Stimulated activated naive CD8-positive, alpha-beta T cell treated with anti-CD3 and anti-CD28 coated beads, Interleukin-15, Interleukin-2, amounts not matched to agents 100 U/mL and 50 U/mL, for 24 hours (primary cell): Measurements from ENCODE around the gene HLA-A.

Experiments used
- ATAC-seq: fragments of 150-1000 bp; cut with Tn5 transposase; one replicate; pipeline ENCODE4 v1.10.0; 2021
- DNase-seq: peaks from one replicate; pipeline ENCODE4 v3.0.0; 2021

The HLA-A gene

DNA sequence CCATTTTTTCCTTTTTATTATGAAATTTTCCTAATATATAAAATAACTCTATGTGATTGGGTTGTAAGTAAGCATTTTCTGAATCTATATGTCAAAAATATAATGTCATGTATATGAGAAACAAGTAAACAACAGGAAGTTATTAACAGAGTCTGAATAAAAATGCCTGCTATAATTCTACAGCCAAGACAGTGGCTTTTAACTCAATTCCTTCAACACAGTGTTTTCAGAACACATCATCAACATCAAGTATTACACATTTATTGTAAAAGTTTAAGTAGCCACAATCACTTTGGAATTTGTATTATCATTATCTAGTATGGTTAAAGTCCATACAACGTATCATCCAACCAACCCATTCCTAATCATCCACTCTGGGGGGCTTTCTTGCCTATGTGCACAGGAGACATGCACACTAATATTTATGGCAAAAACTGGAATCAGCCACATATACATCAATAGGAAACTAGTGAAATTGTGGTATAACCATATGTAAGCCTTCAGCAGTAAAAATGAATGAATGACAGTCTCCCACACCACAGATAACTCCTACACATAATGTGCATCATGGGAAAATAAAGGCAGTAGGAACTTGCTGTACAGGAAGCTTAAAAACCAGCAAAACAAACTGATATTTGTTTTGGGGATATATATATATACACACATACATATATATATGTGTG, 6.9 kb upstream of the HLA-A start:
- no peak for ATAC-seq
- DNase-seq, result no peak

DNA sequence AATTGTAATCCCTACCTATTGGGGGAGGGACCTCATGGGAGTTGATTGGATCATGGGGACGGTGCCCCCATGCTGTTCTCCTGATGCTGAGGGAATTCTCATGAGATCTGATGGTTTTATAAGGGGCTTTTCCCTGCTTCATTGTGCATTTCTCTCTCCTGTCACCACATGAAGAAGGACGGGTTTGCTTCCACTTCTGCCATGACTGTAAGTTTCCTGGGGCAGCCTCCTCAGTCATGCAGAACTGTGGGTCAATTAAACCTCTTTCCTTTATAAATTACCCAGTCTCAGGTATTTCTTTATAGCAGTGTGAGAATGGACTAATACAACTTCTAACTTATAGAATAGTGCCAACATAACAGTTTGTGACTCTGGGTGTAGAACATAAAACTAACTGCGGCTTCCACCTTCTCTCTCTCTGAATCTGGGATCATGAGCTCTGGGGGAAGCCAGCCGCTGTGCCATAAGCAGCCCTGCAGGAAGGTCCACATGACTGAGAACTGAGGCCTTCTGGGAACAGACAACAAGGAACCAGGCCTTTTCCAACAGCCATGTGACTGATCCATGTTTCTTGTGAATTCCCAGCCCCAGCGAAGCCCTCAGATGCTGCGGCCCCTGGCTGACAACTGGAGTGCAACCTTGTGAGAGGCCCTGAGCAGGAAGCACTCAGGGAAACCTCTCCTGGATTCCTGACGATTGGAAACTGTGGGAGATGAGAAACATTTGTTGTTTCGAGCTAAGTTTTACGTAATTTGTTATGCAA, 3.4 kb upstream of the HLA-A start:
- no peak for DNase-seq
- no peak for ATAC-seq

DNA sequence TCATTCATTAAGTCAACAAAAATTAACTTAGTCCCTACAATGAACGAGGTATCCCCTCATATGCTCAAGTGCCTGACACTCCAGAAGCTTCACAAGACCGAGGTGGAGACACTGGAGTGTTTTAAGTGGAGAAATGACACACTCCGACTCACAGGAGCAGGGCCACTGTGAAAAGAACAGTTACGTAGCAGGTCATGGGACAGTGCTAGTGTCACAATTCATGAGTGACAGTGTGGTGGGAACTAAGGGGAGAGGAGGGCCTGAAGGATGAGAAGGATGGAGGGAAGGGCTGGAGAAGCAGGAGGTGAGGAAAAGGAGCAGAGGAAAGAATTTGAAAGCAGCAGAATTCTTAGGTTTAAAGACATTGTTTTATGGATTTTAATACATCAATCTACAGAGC, 1.3 kb upstream of the HLA-A start:
- DNase-seq, result no peak
- no peak for ATAC-seq

DNA sequence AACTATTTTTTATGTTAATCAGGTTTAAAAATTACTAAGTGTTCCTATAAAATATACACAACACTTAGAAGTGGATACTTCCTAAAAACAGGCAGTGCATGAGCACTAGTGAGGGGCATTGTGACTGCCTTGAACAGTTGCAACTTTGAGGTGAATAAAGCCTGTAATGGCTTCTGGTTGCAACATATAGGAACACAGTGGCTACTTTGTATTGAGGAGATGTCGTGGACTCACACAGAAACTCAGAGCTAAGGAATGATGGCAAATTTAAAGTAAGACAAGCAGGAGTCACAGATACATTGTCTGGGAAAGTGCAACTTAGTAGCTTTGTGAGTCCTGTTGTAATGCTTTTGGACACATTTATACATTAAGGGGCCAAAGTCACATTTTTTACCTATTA, 861 bp upstream of the HLA-A start:
- ATAC-seq, result no peak
- DNase-seq, result no peak

DNA sequence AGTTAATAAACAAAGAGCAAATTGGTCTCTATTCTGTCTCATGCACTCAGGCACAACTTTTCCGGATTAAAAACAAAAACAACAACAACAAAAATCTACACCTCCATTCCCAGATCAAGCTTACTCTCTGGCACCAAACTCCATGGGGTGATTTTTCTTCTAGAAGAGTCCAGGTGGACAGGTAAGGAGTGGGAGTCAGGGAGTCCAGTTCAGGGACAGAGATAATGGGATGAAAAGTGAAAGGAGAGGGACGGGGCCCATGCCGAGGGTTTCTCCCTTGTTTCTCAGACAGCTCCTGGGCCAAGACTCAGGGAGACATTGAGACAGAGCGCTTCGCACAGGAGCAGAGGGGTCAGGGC, 437 bp upstream of the HLA-A start:
- ATAC-seq, result no peak
- no peak for DNase-seq

DNA sequence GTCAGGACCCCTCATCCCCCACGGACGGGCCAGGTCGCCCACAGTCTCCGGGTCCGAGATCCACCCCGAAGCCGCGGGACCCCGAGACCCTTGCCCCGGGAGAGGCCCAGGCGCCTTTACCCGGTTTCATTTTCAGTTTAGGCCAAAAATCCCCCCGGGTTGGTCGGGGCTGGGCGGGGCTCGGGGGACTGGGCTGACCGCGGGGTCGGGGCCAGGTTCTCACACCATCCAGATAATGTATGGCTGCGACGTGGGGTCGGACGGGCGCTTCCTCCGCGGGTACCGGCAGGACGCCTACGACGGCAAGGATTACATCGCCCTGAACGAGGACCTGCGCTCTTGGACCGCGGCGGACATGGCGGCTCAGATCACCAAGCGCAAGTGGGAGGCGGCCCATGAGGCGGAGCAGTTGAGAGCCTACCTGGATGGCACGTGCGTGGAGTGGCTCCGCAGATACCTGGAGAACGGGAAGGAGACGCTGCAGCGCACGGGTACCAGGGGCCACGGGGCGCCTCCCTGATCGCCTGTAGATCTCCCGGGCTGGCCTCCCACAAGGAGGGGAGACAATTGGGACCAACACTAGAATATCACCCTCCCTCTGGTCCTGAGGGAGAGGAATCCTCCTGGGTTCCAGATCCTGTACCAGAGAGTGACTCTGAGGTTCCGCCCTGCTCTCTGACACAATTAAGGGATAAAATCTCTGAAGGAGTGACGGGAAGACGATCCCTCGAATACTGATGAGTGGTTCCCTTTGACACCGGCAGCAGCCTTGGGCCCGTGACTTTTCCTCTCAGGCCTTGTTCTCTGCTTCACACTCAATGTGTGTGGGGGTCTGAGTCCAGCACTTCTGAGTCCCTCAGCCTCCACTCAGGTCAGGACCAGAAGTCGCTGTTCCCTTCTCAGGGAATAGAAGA, 978 bp downstream of the HLA-A start:
- ATAC-seq, result peak; percentile 4
- peak; percentile 33 for DNase-seq

DNA sequence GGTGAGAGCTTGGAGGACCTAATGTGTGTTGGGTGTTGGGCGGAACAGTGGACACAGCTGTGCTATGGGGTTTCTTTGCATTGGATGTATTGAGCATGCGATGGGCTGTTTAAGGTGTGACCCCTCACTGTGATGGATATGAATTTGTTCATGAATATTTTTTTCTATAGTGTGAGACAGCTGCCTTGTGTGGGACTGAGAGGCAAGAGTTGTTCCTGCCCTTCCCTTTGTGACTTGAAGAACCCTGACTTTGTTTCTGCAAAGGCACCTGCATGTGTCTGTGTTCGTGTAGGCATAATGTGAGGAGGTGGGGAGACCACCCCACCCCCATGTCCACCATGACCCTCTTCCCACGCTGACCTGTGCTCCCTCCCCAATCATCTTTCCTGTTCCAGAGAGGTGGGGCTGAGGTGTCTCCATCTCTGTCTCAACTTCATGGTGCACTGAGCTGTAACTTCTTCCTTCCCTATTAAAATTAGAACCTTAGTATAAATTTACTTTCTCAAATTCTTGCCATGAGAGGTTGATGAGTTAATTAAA, 3.0 kb downstream of the HLA-A start:
- DNase-seq (no peak), ATAC-seq (no peak)

DNA sequence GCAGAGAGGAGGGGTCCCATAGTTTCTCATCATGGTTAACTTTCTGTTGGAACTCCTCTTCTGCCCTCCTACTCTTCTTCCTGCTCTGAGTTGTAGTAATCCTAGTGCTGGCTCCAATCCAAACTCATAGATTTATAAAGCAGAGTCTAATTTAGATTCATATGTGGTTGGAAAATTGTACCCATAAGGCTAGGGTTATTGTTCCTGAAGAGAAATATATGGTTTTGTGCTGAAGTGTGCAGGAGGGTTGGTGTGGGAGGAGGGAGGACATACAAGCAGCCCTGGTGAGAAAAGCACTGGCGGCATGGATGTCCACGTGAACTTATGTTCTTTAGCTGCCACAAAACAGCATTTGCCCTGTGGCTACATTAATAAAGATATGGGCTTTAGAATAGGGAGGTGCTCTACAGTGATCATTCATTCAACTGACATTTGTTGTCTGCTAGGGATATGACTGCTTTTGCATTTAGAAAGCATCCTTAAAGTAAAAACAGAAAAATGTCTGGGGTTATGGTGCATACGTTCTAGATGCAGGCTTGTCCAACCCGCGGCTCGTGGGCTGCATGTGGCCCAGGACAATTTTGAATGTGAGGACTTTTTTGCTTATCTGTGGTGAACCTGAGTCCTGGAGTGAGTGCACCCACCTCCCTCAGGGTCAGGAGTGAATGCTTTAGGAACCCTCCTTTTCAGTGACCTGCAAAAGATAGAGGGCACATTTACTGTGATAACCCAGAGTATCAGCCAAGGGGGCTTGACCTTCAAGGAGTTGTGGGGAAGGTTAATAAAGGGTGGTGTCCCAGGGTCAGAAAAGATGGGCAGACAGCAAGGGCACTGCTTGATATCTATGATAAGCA, 4.1 kb downstream of the HLA-A start:
- no peak for ATAC-seq

DNA sequence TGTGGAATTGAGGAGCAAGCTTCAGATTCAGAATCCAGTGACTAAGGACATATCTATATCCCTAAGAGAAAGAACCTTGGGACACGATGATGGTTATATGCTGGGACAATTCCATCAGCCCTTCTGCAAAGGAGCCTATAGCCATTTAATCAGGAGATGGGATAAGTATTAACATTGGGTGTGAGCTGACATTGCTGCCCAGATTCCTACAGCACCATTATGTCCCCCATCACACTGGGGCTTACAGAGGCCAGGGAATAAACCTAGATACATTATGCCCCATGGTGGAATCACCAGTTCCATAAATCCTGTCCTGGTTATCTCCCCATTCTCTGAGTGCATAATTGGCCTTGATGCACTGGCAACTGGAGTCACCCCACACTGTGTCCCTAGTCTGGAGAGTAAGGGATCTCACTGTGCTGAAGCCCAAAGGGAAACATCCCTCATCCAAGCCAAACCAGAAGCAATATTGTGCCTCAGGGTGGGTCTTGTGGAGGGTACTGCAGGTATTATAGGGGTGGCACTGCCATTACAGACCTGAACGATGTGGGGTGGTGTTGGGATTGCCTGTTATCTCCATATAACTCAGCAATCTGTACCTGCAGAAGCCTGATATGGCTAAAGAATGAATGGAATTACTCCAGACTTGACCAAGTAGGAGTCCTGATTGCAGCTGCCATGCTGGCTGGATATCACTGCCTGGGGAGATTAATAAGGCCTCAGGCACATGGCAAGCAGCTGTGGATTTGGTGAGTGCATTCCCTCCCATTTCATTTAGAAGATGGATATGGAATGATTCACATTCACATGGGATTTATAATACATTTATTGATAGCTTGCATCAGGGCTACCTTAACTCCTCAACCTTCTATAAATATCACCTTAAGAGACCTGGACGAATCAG, 5.0 kb downstream of the HLA-A start:
- ATAC-seq (no peak), DNase-seq (no peak)

More for the DNA sequence above, 4.1 kb downstream of the HLA-A start:
- DNase-seq, result no peak

DNA sequence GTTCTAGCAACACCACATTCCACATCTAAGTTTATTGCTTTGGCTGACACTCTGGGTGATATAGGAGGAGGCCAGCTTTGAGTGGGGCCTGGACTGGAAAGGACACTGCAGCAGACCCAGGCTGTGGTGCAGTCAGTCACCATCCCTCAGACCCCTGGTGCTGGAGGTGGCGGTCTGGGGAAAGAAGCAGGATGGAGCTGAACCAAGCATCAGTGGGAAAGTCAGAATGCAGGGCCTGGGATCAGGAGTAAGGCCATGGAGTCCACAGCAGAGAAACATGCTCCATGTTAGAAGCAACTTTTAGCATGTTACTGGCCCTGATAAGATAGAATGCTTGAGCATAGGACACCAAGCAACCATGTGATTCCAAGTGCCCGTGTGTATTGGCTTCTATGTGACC, 5.9 kb downstream of the HLA-A start:
- DNase-seq (no peak), ATAC-seq (no peak)

DNA sequence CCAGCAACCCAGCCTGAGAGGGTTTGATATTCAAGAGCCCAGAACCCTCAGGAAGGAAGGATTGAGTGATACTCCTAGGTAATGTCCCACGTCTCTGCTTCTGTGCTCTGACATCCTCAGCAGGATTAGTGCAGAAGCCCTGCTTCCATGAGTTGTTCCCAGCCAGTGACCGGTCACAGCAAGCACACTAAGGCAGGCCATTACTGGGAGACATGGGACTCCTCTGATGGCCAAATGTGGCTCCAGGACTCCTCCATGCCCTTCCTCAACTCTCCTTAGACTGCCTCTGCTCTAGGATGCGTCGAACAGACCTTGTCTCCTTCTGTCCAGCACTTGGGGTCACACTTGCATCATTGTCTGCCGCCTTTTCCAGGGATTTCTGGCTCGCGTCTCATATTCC, 7.6 kb downstream of the HLA-A start:
- DNase-seq (no peak), ATAC-seq (no peak)

DNA sequence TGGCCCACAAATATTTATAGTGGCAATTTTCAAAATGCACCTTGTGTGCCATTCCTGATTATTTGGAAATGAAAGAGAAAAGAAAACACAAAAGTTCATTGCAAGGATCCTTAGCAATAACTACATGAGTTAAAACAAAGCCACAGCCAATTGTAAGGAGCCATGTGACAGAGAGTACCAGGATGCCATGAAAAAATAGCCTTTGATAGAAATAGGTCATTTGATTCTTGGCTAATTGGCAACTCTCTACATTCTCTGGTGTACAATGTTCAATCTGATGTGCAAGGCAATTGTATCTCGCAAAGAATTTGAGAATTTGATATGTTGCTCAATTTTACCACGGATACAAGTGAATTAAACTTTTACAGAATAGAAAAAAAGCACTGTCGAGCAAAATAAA, 9.6 kb downstream of the HLA-A start:
- ATAC-seq (no peak), DNase-seq (no peak)

DNA sequence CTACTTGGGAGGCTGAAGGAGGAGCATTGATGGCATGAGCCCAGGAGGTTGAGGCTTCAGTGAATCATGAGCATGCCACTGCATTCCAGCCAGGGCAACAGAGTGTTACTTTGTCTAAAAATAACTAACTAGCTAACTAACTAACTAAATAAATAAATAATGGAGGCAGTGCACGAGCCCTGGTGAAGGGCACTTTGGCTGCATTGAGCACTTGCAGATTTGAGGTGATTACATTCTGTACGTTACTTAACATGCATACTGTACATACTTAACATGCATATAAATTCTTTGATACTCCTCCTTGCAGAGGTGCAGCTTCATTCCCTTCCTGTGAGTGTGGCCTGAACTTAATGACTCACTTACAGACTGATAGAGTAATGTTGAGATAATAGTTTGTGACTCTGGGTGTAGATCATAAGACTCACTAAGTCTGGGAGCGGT, 10.7 kb downstream of the HLA-A start:
- no peak for ATAC-seq
- DNase-seq, result no peak

DNA sequence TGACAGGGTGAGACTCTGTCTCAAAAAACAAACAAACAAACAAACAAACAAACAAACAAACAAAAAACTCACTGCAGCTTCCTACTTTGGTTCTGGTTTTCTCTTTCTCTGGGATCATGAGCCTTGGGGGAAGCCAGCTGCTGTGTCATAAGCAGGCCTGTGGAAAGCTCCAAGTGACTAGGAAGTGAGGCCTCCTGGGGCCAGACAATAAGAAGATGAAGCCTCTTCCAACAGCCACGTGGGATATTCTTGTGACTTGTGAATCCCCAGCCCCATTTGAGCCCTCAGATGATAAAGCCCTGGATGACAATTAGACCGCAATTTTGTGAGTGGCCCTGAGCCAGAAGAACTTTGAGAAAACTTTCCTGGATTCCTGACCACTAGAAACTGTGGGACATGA, 11.4 kb downstream of the HLA-A start:
- DNase-seq, result no peak

DNA sequence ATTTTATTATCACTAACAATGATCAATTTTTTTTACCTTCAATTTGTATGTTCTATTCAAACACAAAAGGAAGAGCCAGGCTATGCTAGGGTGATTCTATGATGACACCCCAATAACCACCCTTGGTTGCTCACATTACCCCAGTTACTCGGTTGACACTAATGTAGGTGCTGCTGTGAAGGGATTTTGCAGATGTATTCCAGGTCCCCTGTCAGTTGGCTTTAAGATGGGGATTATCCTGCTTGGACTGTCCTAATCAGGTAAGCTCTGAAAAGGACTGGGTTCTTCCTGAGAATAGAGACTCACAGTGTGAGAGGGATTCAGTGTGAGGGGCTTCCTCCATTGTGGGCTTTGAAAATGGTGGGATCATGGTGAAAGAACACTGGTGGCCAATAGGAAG, 11.9 kb downstream of the HLA-A start:
- DNase-seq, result no peak

More for the DNA sequence above, 11.4 kb downstream of the HLA-A start:
- ATAC-seq, result no peak

DNA sequence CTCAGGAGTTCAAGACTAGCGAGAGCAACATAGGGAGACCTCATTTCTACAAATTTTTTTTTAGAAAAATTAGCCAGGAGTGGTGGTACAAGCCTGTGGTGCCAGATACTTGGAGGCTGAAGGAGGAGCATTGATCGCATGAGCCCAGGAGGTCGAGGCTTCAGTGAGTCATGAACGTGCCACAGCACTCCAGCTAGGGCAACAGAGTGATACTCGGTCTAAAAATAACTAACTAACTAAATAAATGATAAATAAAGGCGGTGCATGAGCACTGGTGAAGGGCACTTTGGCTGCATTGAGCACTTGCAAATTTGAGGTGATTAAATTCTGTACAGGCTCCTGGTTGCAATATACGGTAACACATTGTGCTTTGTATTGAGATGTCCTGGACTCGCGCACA, 13.5 kb downstream of the HLA-A start:
- DNase-seq (no peak), ATAC-seq (no peak)

More for the DNA sequence above, 11.9 kb downstream of the HLA-A start:
- no peak for ATAC-seq

DNA sequence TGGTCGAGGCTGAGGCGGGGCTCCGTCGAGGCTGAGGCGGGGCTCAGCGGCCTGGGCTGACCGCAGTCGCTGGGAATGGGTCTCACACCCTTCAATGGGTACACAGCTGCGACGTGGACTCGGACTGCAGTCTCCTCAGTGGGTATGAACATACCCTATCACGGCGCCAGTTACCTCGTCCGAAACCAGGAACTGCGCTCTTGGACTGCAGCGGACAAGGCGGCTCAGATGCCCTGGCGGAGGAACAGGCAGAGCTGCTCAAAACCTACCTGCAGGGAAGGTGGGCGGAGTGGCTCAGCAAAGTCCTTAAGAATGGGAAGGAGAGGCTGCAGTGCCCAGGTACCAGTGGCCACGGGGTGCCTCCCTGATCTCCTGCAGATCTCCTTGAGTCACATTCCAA, 14.2 kb downstream of the HLA-A start:
- ATAC-seq, result no peak
- no peak for DNase-seq

DNA sequence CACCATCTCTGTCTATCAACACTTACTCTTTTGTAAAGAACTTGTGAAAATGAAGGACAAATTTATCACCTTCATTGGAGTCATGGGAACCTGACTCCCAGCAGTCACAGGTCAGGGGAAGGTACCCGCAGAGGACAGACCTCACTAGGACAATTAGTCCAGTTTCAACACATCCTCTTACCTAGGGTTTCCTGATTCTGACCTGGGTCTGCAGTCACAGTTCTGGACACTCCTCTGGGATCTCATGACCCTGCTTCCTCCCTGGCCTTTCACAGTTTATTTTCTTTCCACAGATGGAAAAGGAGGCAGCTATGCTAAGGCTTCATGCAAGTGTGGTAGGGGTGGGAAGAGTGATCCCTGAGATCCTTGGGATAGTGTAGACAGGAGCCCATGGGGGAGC, 15.7 kb downstream of the HLA-A start:
- DNase-seq, result no peak
- ATAC-seq, result no peak

DNA sequence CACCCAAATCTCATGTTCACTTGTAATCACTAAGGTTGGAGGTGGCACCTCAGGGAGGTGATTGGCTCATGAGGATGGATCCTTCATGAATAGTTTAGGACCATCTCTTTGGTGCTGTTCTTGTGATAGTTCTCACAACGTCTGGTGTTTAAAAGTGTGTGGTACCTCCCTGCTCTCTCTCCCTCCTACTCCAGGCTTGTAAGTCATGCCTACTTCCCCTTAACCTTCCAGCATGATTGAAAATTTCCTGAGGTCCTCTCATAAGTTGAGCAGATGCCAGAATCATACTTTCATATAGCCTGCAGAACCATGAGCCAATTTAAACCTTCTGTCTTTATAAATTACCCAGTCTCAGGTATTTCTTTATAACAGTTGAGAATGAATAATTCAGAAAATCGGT, 16.6 kb downstream of the HLA-A start:
- ATAC-seq (no peak), DNase-seq (no peak)

DNA sequence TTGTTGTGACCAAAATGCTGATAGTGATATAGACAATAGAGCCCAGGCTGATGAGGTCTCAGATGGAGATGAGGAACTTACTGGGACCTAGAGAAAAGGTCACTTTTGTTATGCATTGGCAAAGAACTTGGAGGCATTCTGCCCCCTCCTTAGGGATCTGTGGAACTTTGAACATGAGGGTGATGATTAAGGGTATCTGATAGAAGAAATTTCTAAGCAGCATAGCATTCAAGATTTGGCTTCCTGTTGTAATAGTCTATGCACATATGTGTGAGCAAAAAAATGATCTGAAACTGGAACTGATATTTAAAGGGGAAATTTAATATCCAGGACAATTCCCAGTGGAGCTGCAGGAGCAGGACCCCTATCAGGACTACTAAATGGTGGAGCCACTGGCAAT, 17.1 kb downstream of the HLA-A start:
- ATAC-seq (no peak), DNase-seq (no peak)

DNA sequence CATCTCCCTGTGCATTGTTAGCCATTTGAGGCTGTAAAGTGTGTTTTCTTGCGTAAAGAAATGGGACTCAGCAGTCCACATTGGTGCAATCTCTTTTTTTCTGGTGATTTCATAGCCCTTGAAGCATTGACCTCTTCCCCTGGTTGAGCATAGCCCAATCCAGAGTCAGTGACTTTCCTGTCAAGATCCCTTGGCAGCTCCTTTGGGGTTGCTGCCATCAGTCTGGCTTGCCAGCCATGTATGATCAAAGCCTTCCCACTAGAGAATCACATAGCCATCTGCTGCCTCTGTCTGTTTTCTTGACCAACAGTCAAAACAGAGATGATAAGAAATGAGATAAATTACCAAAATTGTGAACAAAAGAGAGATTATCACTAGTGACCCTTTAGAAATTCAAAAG, 19.6 kb downstream of the HLA-A start:
- no peak for DNase-seq

More for the DNA sequence above, 19.6 kb downstream of the HLA-A start:
- ATAC-seq, result no peak
